Adrenal gland (tissue), 12 donors: Measurements from ENCODE around the gene EPHB1. TPM values are rescaled to one million over a fixed set of nuclear protein-coding genes. Genes with fewer than 3 reads are reported as not detected.

Experiments
- DNase-seq, 7 donors: peaks; one replicate each; pipeline ENCODE4 v3.0.0-alpha.2; 2019 to 2020
- H3K27ac ChIP-seq, 5 donors: fragments of 200-600 bp; sonication (generic) in 4 of 5; 1 replicate in 3 of 5; 2 replicates in 2 of 5; pipeline versions ENCODE4 v1.5.1 to v1.8.0; 2016 to 2020; ENCODE audit warnings: mild to moderate bottlenecking in 1 of 5
- H3K27me3 ChIP-seq: fragments of 200-600 bp; 2 replicates; pipeline ENCODE4 v1.8.0; 2021
- H3K36me3 ChIP-seq, 2 donors: fragments of 200-600 bp; replicated peaks in 1 of 2; 1 replicate in 1 of 2; 2 replicates in 1 of 2; pipeline versions ENCODE4 v1.5.1 to v1.8.0; 2018 to 2022
- H3K4me1 ChIP-seq, 2 donors: fragments of 200-600 bp; replicated peaks in 1 of 2; 1 replicate in 1 of 2; 2 replicates in 1 of 2; pipeline versions ENCODE4 v1.5.1 to v1.8.0; 2018 to 2021
- H3K4me3 ChIP-seq, 4 donors: fragments of 200-600 bp; sonication (generic) in 3 of 4; one replicate each; pipeline ENCODE4 v1.5.1; 2016 to 2018
- H3K9me3 ChIP-seq, 3 donors: fragments of 200-600 bp; sonication (generic) in 1 of 3; replicated peaks in 1 of 3; 1 replicate in 2 of 3; 2 replicates in 1 of 3; pipeline versions ENCODE4 v1.5.1 to v1.8.0; 2016 to 2021
- CTCF ChIP-seq, 6 experiments: fragments of 450-650 bp in 4 of 6; fragments of 200-600 bp in 2 of 6; sonication (generic) in 1 of 6; IDR thresholded peaks; 1 replicate in 5 of 6; 2 replicates in 1 of 6; pipeline versions ENCODE4 v1.5.1 to v1.8.0; 2016 to 2021; ENCODE audit warnings: antibody characterized with exemption in 6 of 6, mild to moderate bottlenecking in 2 of 6, moderate library complexity in 1 of 6
- POLR2A ChIP-seq, 2 donors: fragments of 450-650 bp; IDR thresholded peaks; one replicate each; pipeline ENCODE4 v1.6.1; 2017; ENCODE audit warnings: antibody characterized with exemption in 2 of 2, mild to moderate bottlenecking in 2 of 2, moderate library complexity in 1 of 2
- WGBS, 4 donors: extraction: QIAGEN DNeasy Blood & Tissue Kit in 2 of 4; methylation state at CpG; one replicate each; pipeline versions ENCODE4 v1.1.5 to v1.1.7; 2013 to 2017; 5-methylcytosine and 5-hydroxymethylcytosine counted together
- intact Hi-C, 2 donors: fragments of 100-400 bp; cut with DNase I; formaldehyde crosslinking; loops; one replicate each; pipeline versions ENCODE4 v1.14.1 to v1.15.0; 2022 to 2023
- polyA plus RNA-seq, 3 donors: library from polyadenylated mRNA; stranded (reverse); fragments of 200-250 nt in 2 of 3; fragments of 350-450 nt in 1 of 3; fragmentation: Illumina TruSeq in 1 of 3; extraction: RNeasy Lipid Tissue Mini Kit (QIAGEN cat#74804) in 1 of 3; gene quantifications; one replicate each; pipeline ENCODE4 v1.2.3, GENCODE V29; 2013 to 2014
- total RNA-seq, 9 donors: library from RNA; depleted of rRNA in 4 of 9; stranded (reverse); fragments of >200 nt in 4 of 9; fragments of 120-200 nt in 1 of 9; fragmentation: NEBNext Ultra II Directional in 1 of 9; extraction: Animal tissue kit (Norgen Biotek cat#: 25700) in 1 of 9; gene quantifications; one replicate each; pipeline versions ENCODE4 v1.1.0 to v1.2.4, GENCODE V29; 2013 to 2023
- donor health status: healthy with polysubstance abuse.
- donor health status: Bipolar disorder and iron deficiency.
- donor health status: DM: yes; HTN: yes; CAD: no.
- donor health status: DM: no; HTN: no; CAD: no.
- donor health status: DM: no; HTN: no; CAD: no.
- donor health status: DM: yes; HTN: yes; CAD: no.

Gene EPHB1
- total and polyA plus RNA-seq, 12 donors: 0.10 to 3.4 (median 0.98) TPM

GRCh38 chr3:134904776-134905646 lies 110.0 kb downstream of the EPHB1 start:
- DNase-seq: peak in 1 of 7 donors; percentile 4
- 81 to 90% (median 87%) methylated on average over 7 of the region's 7 CpGs for WGBS, 4 donors

GRCh38 chr3:134905647-134905935 lies 110.5 kb downstream of the EPHB1 start:
- H3K27ac ChIP-seq: no peak overlapping the region
- H3K4me1 ChIP-seq: no peaks in the 10 kb centered on the region
- WGBS, 4 donors: 77 to 90% (median 85%) methylated on average over 2 of the region's 2 CpGs

More at GRCh38 chr3:134904776-134905646, 110.0 kb downstream of the EPHB1 start:
- Histone ChIP-seq H3K27me3 (no peaks in the 10 kb centered on the region), H3K4me1 (no peaks in the 10 kb centered on the region), H3K9me3 (no peaks in the 10 kb centered on the region), H3K36me3 (no peaks in the 10 kb centered on the region), H3K4me3 (no peak overlapping the region), H3K27ac (no peak overlapping the region)
- intact Hi-C loops: no loop called here
- no peak for TF ChIP-seq POLR2A (IDR thresholded peaks at IDR 0.05)
- no peak for TF ChIP-seq CTCF (IDR thresholded peaks at IDR 0.05)

GRCh38 chr3:134908271-134908670 lies 113.2 kb downstream of the EPHB1 start:
- no peak overlapping the region for H3K27ac ChIP-seq
- H3K4me3 ChIP-seq: no peak overlapping the region
- WGBS, 4 donors: 69 to 92% (median 87%) methylated on average over 1 to 2 of the region's 2 CpGs
- H3K36me3 ChIP-seq: no peaks in the 10 kb centered on the region
- intact Hi-C loops: no loop called here
- H3K9me3 ChIP-seq: no peaks in the 10 kb centered on the region
- no peaks in the 10 kb centered on the region for H3K27me3 ChIP-seq
- TF ChIP-seq CTCF (IDR thresholded peaks at IDR 0.05): no peak
- no peak for TF ChIP-seq POLR2A (IDR thresholded peaks at IDR 0.05)
- no peak for DNase-seq
- no peaks in the 10 kb centered on the region for H3K4me1 ChIP-seq

More at GRCh38 chr3:134905647-134905935, 110.5 kb downstream of the EPHB1 start:
- TF ChIP-seq POLR2A (IDR thresholded peaks at IDR 0.05): no peak
- no peak for TF ChIP-seq CTCF (IDR thresholded peaks at IDR 0.05)
- no peak overlapping the region for H3K4me3 ChIP-seq
- no peak for DNase-seq
- no peaks in the 10 kb centered on the region for H3K9me3 ChIP-seq
- no peaks in the 10 kb centered on the region for H3K36me3 ChIP-seq
- no peaks in the 10 kb centered on the region for H3K27me3 ChIP-seq
- intact Hi-C loops: no loop called here

GRCh38 chr3:134910026-134910425 lies 115.0 kb downstream of the EPHB1 start:
- H3K4me1 ChIP-seq: no peaks in the 10 kb centered on the region
- no peak overlapping the region for H3K27ac ChIP-seq
- H3K36me3 ChIP-seq: no peaks in the 10 kb centered on the region
- no peak for TF ChIP-seq CTCF (IDR thresholded peaks at IDR 0.05)
- TF ChIP-seq POLR2A (IDR thresholded peaks at IDR 0.05): no peak
- no peak overlapping the region for H3K4me3 ChIP-seq
- no peaks in the 10 kb centered on the region for H3K27me3 ChIP-seq
- 70 to 86% (median 72%) methylated on average over 2 of the region's 2 CpGs for WGBS, 4 donors
- DNase-seq: no peak
- H3K9me3 ChIP-seq: no peaks in the 10 kb centered on the region
- intact Hi-C loops: no loop called here
